DMS 273 (cell line): ENCODE results near the gene FZR1.

ENCODE experiments used
- DNase-seq: peaks from one replicate; lab custom pipeline; 2025; ENCODE audit not compliant: unreplicated experiment; lab: John Stamatoyannopoulos, UW

The FZR1 gene

DNA sequence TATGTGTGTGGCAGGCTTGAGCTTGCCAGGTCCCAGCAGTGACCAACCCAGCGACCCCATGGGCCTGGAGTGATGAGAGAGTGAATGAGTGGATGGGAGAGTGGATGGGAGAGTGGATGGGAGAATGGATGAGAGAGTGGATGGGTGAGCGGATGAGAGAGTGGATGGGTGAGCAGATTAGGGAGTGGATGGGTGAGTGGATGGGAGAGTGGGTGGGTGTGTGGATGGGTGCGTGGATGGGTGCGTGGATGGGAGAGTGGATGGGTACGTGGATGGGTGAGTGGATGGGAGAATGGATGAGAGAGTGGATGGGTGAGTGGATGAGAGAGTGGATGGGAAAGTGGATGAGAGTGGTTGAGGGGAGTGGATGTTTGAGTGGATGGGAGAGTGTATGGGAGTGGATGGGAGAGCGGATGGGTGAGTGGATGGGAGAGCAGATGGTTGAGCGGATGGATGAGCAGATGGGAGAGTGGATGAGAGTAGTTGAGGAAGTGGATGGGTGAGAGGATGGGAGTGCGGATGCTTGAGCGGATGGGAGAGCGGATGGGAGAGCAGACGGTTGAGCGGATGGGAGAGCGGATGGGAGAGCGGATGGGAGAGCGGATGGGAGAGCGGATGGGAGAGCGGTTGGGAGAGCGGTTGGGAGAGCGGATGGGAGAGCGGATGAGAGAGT lies 22.6 kb downstream of the FZR1 start:
- no peak for DNase-seq

DNA sequence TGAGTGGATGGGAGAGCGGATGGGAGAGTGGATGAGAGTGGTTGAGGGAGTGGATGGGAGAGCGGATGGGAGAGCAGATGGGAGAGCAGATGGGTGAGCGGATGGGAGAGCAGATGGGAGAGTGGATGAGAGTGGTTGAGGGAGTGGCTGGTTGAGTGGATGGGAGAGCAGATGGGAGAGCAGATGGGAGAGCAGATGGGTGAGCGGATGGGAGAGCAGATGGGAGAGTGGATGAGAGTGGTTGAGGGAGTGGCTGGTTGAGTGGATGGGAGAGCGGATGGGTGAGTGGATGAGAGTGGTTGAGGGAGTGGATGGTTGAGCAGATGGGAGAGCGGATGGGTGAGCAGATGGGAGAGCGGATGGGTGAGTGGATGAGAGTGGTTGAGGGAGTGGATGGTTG lies 23.2 kb downstream of the FZR1 start:
- DNase-seq, result peak; percentile 64

DNA sequence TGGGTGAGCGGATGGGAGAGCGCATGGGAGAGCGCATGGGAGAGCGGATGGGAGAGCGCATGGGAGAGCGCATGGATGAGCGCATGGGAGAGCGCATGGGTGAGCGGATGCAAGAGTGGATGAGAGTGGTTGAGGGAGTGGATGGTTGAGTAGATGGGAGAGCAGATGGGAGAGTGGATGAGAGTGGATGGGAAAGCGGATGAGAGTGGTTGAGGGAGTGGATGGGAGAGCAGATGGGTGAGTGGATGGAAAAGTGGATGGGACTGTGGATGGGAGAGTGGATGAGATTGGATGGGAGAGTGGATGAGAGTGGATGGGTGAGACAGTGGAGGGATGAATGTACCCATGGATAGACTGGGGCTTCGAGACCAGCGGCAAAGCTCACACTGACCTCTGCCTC lies 24.3 kb downstream of the FZR1 start:
- no peak for DNase-seq

DNA sequence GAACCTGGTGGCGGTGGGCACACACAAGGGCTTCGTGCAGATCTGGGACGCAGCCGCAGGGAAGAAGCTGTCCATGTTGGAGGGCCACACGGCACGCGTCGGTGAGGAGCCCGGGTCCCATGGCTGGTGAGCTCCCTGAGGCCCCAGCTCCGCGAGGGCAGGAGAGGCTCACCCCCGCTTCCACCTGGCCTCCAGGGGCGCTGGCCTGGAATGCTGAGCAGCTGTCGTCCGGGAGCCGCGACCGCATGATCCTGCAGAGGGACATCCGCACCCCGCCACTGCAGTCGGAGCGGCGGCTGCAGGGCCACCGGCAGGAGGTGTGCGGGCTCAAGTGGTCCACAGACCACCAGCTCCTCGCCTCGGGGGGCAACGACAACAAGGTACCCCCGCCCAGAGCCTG lies 25.6 kb downstream of the FZR1 start:
- DNase-seq, result no peak

DNA sequence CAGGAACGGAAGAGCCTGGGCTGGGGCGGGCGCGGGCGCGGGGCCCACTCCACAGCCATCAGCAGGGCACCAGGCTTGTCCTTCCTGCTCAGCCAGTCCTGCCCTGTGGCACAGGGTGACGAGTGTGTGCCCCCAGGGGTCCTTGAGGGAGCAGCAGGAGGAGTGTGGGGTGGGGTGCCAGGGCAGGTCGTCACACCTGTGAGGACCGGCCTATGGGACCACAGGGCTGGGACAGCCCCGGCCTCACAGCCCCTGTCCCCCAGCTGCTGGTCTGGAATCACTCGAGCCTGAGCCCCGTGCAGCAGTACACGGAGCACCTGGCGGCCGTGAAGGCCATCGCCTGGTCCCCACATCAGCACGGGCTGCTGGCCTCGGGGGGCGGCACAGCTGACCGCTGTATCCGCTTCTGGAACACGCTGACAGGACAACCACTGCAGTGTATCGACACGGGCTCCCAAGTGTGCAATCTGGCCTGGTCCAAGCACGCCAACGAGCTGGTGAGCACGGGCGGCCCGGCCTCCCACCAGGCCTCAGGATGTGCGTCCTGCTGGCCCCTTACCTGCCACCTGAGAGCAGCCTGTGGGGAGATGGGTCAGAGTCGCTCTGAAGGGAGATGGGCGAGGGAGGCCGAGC lies 26.2 kb downstream of the FZR1 start:
- DNase-seq, result no peak

DNA sequence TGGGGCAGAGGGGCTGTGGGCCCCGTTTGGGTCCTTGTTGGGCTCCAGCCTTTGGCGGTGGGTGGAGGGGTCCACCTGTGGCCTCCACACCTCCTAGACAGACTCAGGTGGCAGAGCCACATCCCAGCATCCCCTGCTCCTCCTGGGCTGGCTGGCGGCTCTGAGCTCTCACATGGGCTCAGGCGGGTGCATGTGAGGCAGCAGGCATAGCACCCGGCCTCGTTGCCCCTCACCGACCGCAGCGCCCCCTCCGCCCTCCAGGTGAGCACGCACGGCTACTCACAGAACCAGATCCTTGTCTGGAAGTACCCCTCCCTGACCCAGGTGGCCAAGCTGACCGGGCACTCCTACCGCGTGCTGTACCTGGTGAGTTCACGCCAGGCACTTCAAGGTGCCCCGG lies 26.9 kb downstream of the FZR1 start:
- DNase-seq, result no peak

DNA sequence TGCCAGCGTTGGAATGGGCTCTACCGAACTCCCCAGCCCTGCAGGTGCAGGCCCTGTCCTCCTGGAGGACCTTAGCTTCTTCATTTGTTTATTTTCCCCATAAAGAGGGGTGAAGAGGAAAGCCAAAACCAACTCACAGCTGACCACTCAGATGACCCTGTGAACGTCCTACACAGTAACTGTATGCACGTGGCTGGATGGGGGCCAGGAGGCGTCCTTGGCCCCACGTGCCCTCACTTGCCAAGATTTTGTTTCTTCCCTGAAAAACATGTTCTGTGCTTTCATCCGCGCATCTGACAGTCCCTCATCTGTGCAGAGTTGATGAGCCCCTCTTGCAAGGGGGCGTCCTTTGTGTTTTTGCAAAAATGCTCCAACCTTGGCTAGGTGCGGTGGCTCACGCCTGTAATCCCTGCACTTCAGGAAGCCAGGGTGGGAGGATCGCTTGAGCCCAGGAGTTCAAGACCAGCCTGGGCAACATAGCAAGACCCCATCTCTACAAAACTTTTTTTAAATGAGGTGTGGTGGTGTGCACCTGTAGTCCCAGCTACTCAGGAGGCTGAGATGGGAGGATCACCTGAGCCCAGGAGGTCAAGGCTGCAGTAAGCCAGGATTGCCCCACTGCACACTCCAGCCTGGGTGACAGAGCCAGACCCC lies 27.6 kb downstream of the FZR1 start:
- DNase-seq, result no peak

DNA sequence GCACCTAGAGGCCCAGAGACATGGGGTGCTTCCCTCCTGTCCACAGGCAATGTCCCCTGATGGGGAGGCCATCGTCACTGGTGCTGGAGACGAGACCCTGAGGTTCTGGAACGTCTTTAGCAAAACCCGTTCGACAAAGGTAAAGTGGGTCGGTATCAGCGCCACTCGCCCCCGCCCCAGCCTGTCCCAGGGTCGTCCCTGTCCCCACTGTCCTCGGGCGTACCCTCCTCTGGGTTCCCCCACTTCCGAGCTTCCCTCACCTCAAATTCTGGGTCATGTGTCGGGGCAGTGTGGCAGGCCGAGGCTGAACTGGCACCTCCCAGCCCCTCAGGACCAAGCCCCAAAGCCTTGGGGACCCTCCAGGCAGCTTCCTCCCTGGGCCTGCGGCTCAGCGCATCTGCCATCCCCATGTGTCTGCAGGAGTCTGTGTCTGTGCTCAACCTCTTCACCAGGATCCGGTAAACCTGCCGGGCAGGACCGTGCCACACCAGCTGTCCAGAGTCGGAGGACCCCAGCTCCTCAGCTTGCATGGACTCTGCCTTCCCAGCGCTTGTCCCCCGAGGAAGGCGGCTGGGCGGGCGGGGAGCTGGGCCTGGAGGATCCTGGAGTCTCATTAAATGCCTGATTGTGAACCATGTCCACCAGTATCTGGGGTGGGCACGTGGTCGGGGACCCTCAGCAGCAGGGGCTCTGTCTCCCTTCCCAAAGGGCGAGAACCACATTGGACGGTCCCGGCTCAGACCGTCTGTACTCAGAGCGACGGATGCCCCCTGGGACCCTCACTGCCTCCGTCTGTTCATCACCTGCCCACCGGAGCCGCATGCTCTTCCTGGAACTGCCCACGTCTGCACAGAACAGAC lies 28.5 kb downstream of the FZR1 start:
- DNase-seq, result no peak

DNA sequence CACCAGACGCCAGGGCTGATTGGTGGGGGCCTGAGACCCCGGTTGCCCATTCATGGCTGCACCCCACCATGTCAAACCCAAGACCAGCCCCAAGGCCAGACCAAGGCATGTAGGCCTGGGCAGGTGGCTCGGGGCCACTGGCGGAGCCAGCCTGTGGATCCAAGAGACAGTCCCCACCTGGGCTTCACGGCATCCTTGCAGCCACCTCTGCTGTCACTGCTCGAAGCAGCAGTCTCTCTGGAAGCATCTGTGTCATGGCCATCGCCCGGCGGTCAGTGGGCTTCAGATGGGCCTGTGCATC lies 29.1 kb downstream of the FZR1 start:
- no peak for DNase-seq

DNA sequence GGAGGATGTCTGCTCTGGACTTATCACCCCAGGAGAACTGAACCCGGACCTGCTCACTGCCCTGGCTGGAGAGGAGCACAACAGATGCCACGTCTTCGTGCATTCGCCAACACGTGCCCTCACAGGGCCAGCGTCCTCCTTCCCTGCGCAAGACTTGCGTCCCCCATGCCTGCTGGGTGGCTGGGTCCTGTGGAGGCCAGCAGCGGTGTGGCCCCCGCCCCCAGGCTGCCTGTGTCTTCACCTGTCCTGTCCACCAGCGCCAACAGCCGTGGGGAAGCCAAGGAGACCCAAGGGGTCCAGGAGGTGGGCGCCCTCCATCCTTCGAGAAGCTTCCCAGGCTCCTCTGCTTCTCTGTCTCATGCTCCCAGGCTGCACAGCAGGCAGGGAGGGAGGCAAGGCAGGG lies 29.5 kb downstream of the FZR1 start:
- DNase-seq, result no peak

DNA sequence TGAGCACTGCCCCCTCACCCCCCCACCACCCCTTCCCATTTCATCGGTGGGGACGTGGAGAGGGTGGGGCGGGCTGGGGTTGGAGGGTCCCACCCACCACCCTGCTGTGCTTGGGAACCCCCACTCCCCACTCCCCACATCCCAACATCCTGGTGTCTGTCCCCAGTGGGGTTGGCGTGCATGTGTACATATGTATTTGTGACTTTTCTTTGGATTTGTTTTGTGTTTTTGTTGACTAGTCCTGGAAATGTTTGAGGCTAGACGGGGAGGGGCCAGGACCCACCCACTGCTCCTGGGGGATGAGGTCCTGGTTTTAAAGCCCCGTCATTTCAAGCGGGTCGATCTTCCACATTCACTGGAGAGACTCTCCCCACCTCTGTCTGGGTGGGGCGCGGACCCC lies 29.9 kb downstream of the FZR1 start:
- no peak for DNase-seq

DNA sequence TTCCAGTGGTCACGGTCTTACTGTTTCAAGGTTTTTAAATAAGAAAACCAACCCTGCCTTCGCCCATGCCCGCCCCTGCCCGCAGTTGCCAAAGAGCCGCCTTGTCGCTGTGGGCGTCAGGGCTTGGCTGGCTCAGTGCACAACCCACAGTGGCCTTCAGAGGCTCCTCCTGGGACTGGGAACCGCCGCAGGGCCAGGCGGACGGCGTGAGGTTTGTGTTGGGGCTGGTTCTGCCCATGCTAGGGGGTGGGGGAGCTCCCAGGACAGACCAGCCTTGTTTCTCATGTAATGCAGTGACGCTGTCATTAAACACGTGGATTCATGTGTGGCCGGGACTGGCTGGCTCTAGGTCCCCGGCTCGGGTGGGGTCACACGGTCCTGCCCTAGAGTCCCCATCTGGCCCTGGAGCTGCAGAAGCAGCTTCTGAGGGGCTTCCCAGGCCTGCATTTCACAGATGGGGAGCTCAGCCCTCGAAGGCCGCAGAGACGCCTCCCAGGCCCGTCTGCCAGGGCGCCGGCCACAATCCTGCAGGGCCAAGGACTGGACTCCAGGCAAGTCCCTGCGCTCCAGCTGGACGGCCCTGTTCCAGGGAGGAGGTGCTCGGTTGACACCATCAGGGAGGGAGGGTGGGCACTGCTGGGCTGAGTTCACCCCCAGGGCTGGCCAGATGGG lies 30.5 kb downstream of the FZR1 start:
- peak; percentile 48 for DNase-seq

DNA sequence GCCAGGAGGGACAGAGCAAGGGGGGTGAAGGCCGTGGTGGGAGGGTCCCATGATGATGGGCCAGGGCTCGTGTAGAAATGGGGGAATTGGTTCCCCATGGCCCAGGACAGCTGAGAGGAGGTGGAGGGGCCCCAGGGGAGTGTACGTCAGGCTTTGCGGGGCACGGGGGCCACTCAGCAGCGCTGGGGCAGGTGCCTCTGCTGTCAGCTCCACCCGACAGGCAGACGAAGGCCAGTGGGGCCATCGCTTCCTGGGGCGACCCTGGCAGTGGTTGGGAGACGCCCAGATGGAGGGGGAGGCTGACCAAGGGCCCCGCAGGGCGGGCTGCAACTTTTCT lies 31.0 kb downstream of the FZR1 start:
- no peak for DNase-seq

DNA sequence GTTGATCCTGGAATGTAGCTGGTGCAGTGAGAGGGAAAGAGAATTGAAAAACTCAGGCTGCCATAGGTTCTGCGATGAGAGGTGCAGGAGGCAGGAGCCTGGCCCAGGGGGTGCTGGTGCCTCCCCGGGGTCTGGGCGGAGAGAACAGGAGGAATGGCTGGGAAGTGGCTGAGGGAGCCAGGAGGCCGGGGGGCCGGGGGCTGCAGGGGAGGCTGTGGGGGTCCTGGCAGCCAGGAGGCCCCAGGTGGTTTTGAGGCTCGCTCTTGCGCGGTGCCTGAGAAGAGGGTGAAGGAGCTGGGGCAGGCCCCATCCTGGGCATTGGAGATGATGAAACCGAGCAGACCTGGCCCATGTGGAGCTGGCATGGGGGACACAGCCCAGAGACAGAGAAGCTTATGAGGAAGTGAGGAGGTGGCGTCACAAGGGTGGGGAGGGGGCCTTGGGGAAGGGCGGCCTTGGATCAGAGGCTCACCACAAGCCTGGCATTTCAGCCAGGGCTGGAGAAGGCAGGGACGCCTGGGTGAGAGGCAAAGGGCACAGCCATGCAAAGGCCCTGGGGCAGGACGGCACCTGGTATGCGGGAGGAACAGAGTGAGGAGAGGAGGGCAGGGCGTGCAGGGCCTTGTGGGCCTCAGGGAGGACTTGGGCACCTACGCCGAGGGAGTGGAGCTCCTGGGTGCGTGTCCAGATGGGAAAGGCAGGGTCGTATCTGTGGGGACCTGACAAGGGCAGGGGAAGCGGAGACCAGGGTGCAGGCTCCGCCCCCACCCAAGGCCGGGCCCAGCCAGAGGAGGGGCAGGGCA lies 31.5 kb downstream of the FZR1 start:
- peak; percentile 54 for DNase-seq

DNA sequence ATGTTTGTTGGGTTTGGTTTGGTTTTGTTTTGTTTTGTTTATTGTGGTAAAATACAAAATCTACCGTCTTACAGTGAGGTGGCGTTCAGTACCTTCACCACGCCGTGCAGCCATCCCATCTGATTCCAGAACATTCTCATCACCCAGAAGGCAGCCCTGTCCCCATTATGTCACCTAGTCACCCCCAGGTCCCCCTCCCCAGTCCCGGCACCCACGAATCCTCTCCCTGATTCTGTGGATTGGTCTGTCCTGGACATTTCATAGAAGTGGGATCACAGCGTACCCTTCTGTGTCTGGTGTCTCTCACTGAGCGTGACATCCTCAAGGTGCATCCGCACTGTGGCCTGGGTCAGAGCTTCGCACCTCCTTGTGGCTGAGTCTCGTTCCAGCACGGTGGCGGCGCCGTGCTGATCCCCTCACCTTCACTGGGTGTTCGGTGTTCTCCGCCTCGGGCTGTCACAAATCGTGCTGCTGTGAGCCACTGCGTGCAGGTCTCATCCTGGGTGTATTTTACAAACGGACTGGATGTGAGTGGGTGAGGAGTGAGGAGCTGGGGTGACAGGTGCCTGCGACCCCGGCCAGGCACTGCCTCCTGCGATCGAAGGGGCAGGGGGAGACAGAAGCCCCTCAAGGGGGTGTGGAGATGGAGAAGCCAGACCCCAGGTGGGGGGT lies 32.3 kb downstream of the FZR1 start:
- DNase-seq, result peak; percentile 45

DNA sequence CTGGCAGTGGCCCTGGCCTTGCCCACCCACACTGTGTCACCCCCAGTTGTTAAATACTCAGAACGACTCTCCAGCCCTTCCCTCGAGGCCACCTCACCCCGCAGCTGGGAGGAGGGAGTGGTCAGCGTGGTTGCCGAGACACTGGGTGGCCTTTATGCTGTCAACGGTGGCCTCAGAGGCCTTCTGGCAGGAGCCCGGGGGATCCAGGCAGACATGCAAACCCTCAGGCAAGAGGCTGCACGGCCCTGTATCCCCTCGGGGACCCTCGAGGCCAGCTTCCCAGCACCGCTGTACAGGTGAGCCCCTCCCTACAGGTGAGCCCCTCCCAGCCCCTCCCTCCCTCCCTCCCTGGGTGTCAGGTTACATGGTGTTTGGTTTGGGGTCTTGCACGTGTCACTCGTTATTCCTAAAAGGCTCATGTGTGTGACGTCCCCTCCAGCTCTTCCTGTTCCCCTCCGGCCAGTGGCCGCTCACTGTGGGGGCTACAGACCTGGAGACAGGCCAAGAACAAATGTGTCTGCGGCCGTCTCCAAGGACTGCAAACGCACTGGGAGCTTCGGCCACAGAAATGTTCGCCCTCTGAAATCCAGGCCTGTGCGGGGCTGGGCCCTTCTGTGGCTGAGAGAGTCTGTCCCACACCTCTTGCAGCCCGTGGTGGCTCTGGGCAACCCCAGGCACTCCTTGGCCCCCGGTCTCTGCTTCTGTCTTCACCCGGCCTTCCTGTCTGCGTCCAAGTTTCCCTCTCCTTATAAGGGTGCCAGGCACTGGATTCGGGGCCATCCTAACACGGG lies 33.0 kb downstream of the FZR1 start, which contains the start of gene TEKTIP1:
Gene TEKTIP1 (plus strand): TSS at position 210 of the 791 bp plus-strand sequence. CDS start 4 bp downstream, at position 214.
- DNase-seq, result peak; percentile 47

DNA sequence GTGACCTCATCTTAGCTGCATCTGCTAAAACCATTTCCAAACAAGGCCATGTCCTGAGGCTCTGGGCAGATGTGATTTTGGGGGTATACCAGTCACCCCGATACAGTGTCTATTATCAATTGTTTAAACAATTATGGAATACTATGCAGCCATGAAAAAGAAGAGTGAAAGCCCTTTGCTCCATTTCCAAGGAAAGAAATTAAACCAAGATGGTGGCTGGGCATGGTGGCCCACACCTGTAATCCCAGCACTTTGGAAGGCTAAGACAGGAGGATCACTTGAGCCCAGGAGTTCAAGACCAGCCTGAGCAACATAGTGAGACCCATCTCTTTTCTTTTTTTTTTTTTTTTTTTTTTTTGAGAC lies 33.6 kb downstream of the FZR1 start:
- DNase-seq, result no peak

DNA sequence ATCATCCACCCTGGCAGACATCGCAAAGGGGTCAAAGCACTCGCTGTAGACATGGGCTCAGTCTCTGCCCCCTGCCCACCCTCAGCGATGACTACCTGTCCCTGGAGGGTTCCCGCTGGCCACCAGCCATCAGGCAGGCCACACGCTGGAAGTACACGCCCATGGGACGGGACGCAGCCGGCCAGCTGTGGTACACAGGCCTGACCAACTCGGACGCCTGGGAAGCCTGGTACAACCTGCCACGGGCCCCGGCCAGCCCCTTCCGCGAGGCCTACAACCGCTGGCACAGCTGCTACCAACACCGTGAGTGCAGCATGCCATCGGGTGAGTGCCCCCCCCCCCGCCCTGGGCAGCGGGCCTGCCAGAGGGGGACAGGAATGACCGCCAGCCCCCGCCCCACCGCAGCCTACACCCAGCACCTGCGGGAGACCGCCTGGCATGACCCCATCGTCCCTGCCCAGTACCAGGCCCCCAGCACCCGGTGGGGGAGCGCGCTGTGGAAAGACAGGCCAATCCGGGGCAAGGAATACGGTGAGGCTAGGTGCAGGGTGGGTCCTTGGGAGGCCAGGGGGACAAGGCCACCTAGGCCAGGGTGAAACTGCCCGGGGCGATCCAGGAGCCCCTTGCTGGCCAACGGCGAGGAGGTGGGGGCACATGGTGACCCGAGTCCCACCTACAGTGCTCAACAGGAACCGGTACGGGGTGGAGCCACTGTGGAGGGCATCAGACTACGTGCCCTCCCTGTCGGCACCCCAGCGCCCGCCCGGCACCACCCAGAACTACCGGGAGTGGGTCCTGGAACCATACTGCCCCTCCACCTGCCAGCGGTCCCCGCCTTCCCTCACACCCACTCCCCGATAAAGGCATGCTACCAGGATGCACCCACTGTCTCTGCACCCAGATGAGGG lies 37.3 kb downstream of the FZR1 start:
- DNase-seq, result no peak
